ENCODE measurements around the gene SORBS2.

DNA sequence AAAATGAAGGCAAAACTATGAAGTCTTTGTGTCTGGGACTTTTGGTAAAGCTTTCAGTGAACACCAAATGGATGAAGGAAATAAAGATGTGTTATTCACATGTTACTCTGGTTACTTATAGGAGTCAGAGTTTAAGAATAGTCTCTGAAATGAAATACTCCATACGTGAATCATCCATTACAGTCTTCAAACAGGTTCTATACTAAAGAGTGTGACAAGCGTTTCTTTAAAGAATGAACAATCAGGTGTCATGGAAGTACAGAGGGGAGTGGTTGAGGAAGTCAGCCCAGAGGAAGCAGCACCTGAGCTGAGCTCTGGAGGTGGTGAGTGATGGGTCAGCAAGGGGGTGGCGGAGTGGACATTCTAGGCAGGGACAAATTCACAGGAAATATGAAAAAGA is 41.8 kb upstream of the SORBS2 start:
- TF ChIP-seq, protein P1, sequence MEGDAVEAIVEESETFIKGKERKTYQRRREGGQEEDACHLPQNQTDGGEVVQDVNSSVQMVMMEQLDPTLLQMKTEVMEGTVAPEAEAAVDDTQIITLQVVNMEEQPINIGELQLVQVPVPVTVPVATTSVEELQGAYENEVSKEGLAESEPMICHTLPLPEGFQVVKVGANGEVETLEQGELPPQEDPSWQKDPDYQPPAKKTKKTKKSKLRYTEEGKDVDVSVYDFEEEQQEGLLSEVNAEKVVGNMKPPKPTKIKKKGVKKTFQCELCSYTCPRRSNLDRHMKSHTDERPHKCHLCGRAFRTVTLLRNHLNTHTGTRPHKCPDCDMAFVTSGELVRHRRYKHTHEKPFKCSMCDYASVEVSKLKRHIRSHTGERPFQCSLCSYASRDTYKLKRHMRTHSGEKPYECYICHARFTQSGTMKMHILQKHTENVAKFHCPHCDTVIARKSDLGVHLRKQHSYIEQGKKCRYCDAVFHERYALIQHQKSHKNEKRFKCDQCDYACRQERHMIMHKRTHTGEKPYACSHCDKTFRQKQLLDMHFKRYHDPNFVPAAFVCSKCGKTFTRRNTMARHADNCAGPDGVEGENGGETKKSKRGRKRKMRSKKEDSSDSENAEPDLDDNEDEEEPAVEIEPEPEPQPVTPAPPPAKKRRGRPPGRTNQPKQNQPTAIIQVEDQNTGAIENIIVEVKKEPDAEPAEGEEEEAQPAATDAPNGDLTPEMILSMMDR (IDR thresholded peaks at IDR 0.05; ENCODE audit: low read depth, low read length): no peak
- no peak for TF ChIP-seq EZH2phosphoT487 (IDR thresholded peaks at IDR 0.05; ENCODE audit: low read depth)
